GM12891 (cell line): ENCODE results near the gene RASA4.
"Not testable (repeated sequence)": the region's sequence is repeated elsewhere in the genome, so short reads cannot be mapped to it uniquely, and the experiment has no call there.

Source experiments
- POLR2A ChIP-seq: IDR thresholded peaks from 2 replicates; pipeline ENCODE4 v1.6.1; 2011; ENCODE audit warnings: low read depth, low read length, control low read depth
- POLR2AphosphoS5 ChIP-seq: IDR thresholded peaks from 2 replicates; pipeline ENCODE4 v1.6.1; 2011; ENCODE audit warnings: low read depth, low read length, control low read depth
- SPI1 ChIP-seq: IDR thresholded peaks from 2 replicates; pipeline ENCODE4 v1.6.1; 2011; ENCODE audit warnings: low read depth, low read length, control low read depth
- TAF1 ChIP-seq: IDR thresholded peaks from 2 replicates; pipeline ENCODE4 v1.6.1; 2011; ENCODE audit warnings: low read depth, low read length, control low read depth

- not testable (repeated sequence) for TF ChIP-seq POLR2AphosphoS5, POLR2A, TAF1, SPI1
Measured at GRCh38 chr7:102524803-102525202, 91.8 kb downstream of the RASA4 start.
